Body of pancreas (tissue), 4 donors: ENCODE measurements around the gene PCDHB9. TPM values are rescaled to one million over a fixed set of nuclear protein-coding genes. Genes with fewer than 3 reads are reported as not detected.
"Not testable (repeated sequence)": the region's sequence is repeated elsewhere in the genome, so short reads cannot be mapped to it uniquely, and the experiment has no call there.

ENCODE experiments used
- ATAC-seq: fragments of 150-250 bp; one replicate; pipeline ENCODE4 v1.9.1; 2016
- DNase-seq, 4 donors: peaks; one replicate each; pipeline ENCODE4 v3.0.0-alpha.2; 2019
- H3K27ac ChIP-seq, 4 donors: fragments of 200-600 bp; sonication (generic); 1 replicate in 3 of 4; 2 replicates in 1 of 4; pipeline versions ENCODE4 v1.5.1 to v1.6.1; 2016 to 2019; ENCODE audit warnings: mild to moderate bottlenecking in 1 of 4, mixed read lengths in 1 of 4, moderate library complexity in 1 of 4
- H3K27me3 ChIP-seq, 2 donors: fragments of 200-600 bp; sonication (generic); one replicate each; pipeline ENCODE4 v1.6.0; 2016; ENCODE audit warnings: mild to moderate bottlenecking in 1 of 2
- H3K36me3 ChIP-seq, 2 donors: fragments of 200-600 bp; sonication (generic); replicated peaks in 1 of 2; 2 replicates each; pipeline ENCODE4 v1.5.1; 2016; ENCODE audit warnings: low read depth in 2 of 2; ENCODE audit not compliant: insufficient read depth in 1 of 2
- H3K4me1 ChIP-seq: fragments of 200-600 bp; sonication (generic); one replicate; pipeline ENCODE4 v1.6.0; 2016
- H3K4me3 ChIP-seq, 2 donors: fragments of 200-600 bp; sonication (generic); 1 replicate in 1 of 2; 2 replicates in 1 of 2; pipeline ENCODE4 v1.5.1; 2016 to 2019
- H3K9me3 ChIP-seq, 3 donors: fragments of 200-600 bp; sonication (generic); 1 replicate in 2 of 3; 2 replicates in 1 of 3; pipeline ENCODE4 v1.5.1; 2016
- POLR2A ChIP-seq, 3 donors: fragments of 450-650 bp; IDR thresholded peaks; one replicate each; pipeline ENCODE4 v1.6.1; 2016; ENCODE audit warnings: antibody characterized with exemption in 3 of 3, mild to moderate bottlenecking in 2 of 3
- WGBS, 2 donors: methylation state at CpG; one replicate each; pipeline ENCODE4 v1.1.5; 2017; 5-methylcytosine and 5-hydroxymethylcytosine counted together
- intact Hi-C: fragments of 100-400 bp; cut with DNase I; formaldehyde crosslinking; loops from one replicate; pipeline ENCODE4 v1.15.1; 2023
- total RNA-seq, 2 donors: library from RNA; depleted of rRNA; stranded (reverse); fragments of >200 nt; gene quantifications; one replicate each; pipeline ENCODE4 v1.1.0, GENCODE V29; 2016
- TF ChIP-seq, protein P1 (sequence below), 7 experiments: fragments of 450-650 bp in 4 of 7; fragments of 200-600 bp in 3 of 7; sonication (generic) in 3 of 7; IDR thresholded peaks; one replicate each; pipeline ENCODE4 v1.5.1; 2016 to 2019; ENCODE audit warnings: antibody characterized with exemption in 7 of 7

Gene PCDHB9
- total RNA-seq: 10 to 100 TPM in 1 of 2 donors, under 1 TPM in 1; 0.78 to 19.8 TPM

DNA sequence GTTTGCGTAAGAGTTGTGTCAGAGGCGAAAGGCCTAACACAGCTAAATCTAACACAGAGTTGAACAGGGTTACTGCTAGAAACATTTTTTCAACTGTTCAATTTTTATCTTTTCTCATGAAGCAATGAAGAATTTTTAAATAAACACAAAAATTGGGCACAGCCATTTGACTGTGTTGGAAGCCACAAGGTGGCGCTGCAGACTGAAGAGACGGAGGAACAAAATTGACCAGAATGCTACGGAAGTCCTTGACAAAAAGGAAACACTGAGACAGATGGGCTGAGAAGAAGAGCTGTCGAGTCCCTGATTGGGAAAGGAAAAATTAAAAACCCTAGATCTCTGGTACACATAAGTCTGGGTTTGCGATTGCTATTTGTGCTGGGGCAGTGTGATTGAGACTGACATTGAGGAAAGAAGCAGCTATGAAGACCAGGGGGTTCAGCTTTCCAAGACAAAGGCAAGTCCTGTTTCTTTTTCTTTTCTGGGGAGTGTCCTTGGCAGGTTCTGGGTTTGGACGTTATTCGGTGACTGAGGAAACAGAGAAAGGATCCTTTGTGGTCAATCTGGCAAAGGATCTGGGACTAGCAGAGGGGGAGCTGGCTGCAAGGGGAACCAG is at the start of gene PCDHB9:
TSS of gene PCDHB9 (plus strand) at position 265 of the 616 bp plus-strand sequence. CDS start at position 423, 158 bp downstream.
- H3K27me3 ChIP-seq: no peaks in the 10 kb centered on the region
- ATAC-seq (no peak), DNase-seq (peak in 3 of 4 donors; percentile 15 to 36 (median 30))
- H3K4me1 ChIP-seq: no peaks in the 10 kb centered on the region
- no peak within 1 kb of the TSS for H3K4me3 ChIP-seq
- intact Hi-C loops: no loop called here
- H3K9me3 ChIP-seq: peaks cover 0 to 24% (median 0%) of the 10 kb centered on the region in 3 donors
- no peak within 1 kb of the TSS for H3K27ac ChIP-seq
- 18 to 25% methylated on average over 9 of the region's 9 CpGs for WGBS, 2 donors
- H3K36me3 ChIP-seq: no peaks in the 10 kb centered on the region
- no peak for TF ChIP-seq POLR2A (IDR thresholded peaks at IDR 0.05)
- TF ChIP-seq, protein P1, sequence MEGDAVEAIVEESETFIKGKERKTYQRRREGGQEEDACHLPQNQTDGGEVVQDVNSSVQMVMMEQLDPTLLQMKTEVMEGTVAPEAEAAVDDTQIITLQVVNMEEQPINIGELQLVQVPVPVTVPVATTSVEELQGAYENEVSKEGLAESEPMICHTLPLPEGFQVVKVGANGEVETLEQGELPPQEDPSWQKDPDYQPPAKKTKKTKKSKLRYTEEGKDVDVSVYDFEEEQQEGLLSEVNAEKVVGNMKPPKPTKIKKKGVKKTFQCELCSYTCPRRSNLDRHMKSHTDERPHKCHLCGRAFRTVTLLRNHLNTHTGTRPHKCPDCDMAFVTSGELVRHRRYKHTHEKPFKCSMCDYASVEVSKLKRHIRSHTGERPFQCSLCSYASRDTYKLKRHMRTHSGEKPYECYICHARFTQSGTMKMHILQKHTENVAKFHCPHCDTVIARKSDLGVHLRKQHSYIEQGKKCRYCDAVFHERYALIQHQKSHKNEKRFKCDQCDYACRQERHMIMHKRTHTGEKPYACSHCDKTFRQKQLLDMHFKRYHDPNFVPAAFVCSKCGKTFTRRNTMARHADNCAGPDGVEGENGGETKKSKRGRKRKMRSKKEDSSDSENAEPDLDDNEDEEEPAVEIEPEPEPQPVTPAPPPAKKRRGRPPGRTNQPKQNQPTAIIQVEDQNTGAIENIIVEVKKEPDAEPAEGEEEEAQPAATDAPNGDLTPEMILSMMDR (IDR thresholded peaks at IDR 0.05): peak in 6 of 7 experiments; percentile 13 to 31 (median 26)

GRCh38 chr5:141137346-141137745 is 49.6 kb upstream of the PCDHB9 start:
- H3K4me3 ChIP-seq, H3K4me1 ChIP-seq, ATAC-seq, H3K36me3 ChIP-seq, H3K27ac ChIP-seq, intact Hi-C loops, DNase-seq, H3K27me3 ChIP-seq: not testable (repeated sequence)
- H3K9me3 ChIP-seq: peaks cover 0 to 37% (median 0%) of the 10 kb centered on the region in 3 donors
- WGBS, 2 donors: 38 to 69% methylated on average over 13 to 30 of the region's 34 CpGs

DNA sequence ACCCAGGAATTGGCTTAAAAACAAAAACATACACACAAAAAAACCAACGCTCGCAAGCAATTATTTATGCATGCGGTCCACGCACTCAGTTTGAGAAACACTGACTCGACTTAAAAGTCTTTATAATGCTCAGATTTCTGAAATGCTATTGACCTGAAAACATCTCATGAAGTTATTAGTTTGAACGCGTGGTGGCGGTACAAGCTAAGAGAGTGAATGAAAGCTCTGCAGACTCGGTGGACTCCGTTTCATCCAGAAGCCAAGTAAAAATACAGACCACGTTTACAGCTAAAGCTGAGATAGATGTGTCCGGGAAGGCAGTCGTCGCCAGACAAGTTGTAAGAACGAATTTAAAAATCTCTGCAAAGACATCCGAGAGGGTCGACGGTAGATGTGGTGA is 37.1 kb upstream of the PCDHB9 start, which contains the start of gene PCDHB6:
TSS of gene PCDHB6 (plus strand) at position 246 of the 400 bp plus-strand sequence. CDS start 201 bp downstream, outside the sequence.
- intact Hi-C loops: no loop called here
- TF ChIP-seq, protein P1 (IDR thresholded peaks at IDR 0.05): no peak
- TF ChIP-seq POLR2A (IDR thresholded peaks at IDR 0.05): no peak
- Histone ChIP-seq H3K4me1 (no peaks in the 10 kb centered on the region), H3K27ac (no peak within 1 kb of the TSS), H3K9me3 (peaks cover 0 to 30% (median 4%) of the 10 kb centered on the region in 3 donors), H3K27me3 (no peaks in the 10 kb centered on the region), H3K36me3 (no peaks in the 10 kb centered on the region), H3K4me3 (no peak within 1 kb of the TSS)
- no peak for ATAC-seq
- DNase-seq: no peak
- WGBS, 2 donors: 7 to 21% methylated on average over 18 of the region's 18 CpGs

- Histone ChIP-seq H3K27me3 (no peaks in the 10 kb centered on the region), H3K4me3 (no peak overlapping the region), H3K4me1 (no peaks in the 10 kb centered on the region), H3K36me3 (no peaks in the 10 kb centered on the region), H3K27ac (no peak overlapping the region), H3K9me3 (peaks cover 0 to 30% (median 4%) of the 10 kb centered on the region in 3 donors)
- intact Hi-C loops: no loop called here
- TF ChIP-seq, protein P1 (IDR thresholded peaks at IDR 0.05): no peak
- TF ChIP-seq POLR2A (IDR thresholded peaks at IDR 0.05): no peak
- DNase-seq: no peak
- ATAC-seq: no peak
- WGBS, 2 donors: 24 to 50% methylated on average over 16 to 33 of the region's 33 CpGs
Observed at GRCh38 chr5:141150224-141150992, 36.6 kb upstream of the PCDHB9 start.

DNA sequence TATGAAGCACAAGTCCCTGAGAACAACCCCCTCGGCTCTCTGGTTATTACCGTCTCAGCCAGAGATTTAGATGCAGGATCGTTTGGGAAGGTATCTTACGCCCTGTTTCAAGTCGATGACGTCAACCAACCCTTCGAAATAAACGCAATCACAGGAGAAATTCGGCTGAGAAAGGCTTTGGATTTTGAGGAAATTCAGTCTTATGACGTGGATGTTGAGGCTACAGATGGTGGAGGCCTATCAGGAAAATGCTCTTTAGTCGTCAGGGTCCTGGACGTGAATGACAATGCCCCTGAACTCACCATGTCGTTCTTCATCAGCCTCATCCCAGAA is 36.0 kb upstream of the PCDHB9 start:
- no peaks in the 10 kb centered on the region for H3K36me3 ChIP-seq
- ATAC-seq (no peak), DNase-seq (no peak)
- H3K4me3 ChIP-seq: no peak overlapping the region
- intact Hi-C loops: no loop called here
- TF ChIP-seq POLR2A (IDR thresholded peaks at IDR 0.05): no peak
- TF ChIP-seq, protein P1 (IDR thresholded peaks at IDR 0.05): no peak
- H3K4me1 ChIP-seq: no peaks in the 10 kb centered on the region
- peaks cover 0 to 31% (median 4%) of the 10 kb centered on the region in 3 donors for H3K9me3 ChIP-seq
- no peaks in the 10 kb centered on the region for H3K27me3 ChIP-seq
- no peak overlapping the region for H3K27ac ChIP-seq
- WGBS, 2 donors: 22 to 47% methylated on average over 13 of the region's 13 CpGs

DNA sequence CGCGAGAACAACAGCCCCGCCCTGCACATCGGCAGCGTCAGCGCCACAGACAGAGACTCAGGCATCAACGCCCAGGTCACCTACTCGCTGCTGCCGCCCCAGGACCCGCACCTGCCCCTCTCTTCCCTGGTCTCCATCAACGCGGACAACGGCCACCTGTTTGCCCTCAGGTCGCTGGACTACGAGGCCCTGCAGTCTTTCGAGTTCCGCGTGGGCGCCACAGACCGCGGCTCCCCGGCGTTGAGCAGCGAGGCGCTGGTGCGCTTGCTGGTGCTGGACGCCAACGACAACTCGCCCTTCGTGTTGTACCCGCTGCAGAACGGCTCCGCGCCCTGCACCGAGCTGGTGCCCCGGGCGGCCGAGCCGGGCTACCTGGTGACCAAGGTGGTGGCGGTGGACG is 35.3 kb upstream of the PCDHB9 start:
- peaks cover 0 to 38% (median 2%) of the 10 kb centered on the region in 3 donors for H3K9me3 ChIP-seq
- H3K4me1 ChIP-seq, H3K36me3 ChIP-seq, intact Hi-C loops, ATAC-seq, H3K4me3 ChIP-seq, H3K27ac ChIP-seq, H3K27me3 ChIP-seq, DNase-seq: not testable (repeated sequence)
- 18 to 39% methylated on average over 22 to 36 of the region's 41 CpGs for WGBS, 2 donors

DNA sequence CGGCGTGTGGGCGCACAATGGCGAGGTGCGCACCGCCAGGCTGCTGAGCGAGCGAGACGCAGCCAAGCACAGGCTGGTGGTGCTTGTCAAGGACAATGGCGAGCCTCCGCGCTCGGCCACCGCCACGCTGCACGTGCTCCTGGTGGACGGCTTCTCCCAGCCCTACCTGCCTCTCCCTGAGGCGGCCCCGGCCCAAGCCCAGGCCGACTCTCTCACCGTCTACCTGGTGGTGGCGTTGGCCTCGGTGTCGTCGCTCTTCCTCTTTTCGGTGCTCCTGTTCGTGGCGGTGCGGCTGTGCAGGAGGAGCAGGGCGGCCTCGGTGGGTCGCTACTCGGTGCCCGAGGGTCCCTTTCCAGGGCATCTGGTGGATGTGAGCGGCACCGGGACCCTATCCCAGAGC is 34.9 kb upstream of the PCDHB9 start:
- ATAC-seq, DNase-seq, H3K27ac ChIP-seq, H3K27me3 ChIP-seq, H3K4me3 ChIP-seq, H3K4me1 ChIP-seq, H3K36me3 ChIP-seq, intact Hi-C loops: not testable (repeated sequence)
- peaks cover 0 to 42% (median 2%) of the 10 kb centered on the region in 3 donors for H3K9me3 ChIP-seq
- 17 to 27% methylated on average over 3 to 36 of the region's 36 CpGs for WGBS, 2 donors
